ENCODE measurements around the gene GTF2H2C_2.
"Not testable (repeated sequence)": the region's sequence is repeated elsewhere in the genome, so short reads cannot be mapped to it uniquely, and the experiment has no call there.

GTF2H2C_2 gene

DNA sequence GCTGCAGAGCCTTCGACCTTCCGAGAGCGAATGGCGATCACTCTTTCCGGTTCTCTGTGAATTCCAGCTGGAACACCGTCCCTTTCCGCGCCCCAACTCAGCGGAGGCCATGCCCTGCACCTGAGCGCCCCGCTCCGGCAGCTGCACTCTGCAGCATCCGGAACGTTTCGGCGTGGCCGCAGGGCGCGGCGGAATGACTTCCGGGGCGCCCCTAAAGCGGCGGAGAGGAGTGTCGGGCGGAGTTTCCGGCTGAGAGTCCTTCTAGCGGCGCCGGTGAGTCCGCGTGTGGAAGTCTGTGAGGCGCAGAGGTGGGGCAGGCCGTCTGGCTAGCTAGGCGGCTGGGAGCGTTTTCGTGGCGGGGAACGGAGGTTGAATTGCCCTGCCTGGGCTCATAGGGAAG, at the start of gene GTF2H2C_2:
Gene GTF2H2C_2 (plus strand): TSS at position 252 of the 400 bp plus-strand sequence.
- POLR2A ChIA-PET, CTCF ChIA-PET: not testable (repeated sequence)

DNA sequence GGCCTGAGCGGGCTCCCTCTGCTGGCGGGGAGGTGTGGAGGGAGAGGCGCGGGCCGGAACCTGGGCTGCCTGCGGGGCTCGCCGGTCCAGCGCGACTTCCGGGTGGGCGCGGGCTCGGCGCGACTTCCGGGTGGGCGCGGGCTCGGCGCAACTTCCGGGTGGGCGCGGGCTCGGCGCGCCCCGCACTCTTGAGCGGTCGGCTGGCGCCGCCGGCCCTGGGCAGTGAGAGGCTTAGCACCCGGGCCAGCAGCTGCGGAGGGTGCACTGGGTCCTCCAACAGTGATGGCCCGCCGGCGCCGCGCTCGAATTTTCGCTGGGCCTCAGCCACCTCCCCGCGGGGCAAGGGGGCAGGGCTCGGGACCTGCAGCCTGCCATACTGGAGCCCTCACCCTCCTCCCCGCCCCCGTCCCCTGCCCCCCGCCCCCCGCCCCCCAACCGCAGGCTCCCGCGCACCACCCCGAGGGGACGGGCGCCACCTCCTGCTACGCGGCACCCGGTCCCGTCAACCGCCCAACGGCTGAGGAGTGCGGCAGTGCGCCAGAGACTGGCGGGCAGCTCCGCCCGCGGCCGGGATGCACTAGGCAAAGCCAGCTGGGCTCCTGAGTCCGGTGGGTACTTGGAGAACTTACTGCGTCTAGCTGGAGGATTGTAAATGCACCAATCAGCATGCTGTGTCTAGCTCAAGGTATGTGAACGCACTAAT, 14.0 kb upstream of the GTF2H2C_2 start:
- POLR2A ChIA-PET, CTCF ChIA-PET: not testable (repeated sequence)

DNA sequence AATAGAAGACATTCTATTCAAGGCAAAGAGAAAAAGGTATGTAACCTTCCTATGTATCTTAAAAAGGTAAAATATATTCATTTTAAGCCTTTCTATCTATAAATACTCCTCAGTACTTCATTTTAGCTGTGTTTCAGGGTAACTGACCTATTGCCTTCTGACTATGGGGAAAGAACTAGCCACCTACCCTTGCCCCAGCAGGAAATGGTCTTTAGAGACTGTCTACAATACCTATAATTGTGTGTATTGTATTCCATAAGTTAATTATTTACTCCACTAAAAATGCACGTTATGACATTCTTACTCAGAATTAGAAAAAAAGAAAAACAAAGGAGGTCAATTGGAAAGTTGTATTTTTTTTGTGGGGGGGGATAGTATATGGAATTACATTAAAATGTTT, 6.2 kb downstream of the GTF2H2C_2 start:
- CTCF ChIA-PET, POLR2A ChIA-PET: not testable (repeated sequence)

DNA sequence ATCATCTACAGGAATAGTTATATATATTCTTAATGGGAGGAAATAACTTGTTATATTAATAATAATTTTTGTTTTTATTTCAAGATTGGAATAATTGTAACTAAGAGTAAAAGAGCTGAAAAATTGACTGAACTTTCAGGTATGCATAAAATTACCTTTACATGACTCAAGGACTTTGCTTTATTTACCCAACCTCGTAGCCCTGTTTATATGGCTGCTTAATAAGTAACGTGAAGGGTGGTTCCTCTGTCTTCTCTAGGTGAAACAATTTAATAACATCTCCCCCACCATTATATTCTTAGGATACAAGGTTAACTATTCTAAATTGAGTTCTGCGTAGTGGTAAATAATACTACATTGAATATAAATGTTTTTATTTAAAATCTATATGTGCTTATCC, 8.0 kb downstream of the GTF2H2C_2 start:
- POLR2A ChIA-PET, CTCF ChIA-PET: not testable (repeated sequence)

DNA sequence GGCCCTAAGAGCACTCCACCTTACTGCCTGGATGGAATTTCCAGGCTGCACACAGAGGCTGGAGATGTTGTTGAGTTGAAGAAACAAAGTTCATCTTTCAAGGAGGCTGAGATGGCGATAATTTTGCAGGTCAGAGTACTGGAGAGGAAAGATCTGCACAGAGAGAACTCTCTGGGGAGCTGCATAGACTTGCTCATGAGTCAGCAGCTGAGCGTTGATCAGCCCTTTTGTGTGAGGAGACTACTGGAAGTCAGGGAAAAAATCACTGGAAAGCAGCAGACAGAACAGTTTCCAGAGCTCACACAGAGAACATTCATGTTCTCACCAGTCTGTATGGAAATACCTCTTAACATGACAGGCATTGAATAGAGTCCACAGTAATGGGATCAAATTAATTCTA, 23.4 kb downstream of the GTF2H2C_2 start:
- CTCF ChIA-PET = not testable (repeated sequence)

DNA sequence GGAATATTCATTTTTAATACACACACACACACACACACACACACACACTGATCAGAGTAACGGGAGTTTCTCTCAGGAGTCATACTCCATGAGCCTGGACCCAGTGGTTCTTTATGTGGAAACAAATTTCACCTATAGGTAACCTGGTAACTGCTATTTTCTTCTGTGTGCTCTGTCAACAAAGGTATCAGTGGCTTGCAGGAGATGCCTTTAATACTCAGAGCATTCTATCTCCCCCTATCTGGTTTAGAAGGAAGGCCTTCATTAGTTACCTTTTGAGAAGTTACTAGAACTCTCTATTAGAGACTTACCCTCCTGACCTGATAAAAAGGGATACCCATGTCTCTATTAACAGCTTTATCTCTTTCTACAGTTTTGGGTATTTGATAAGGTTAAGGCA, 34.4 kb downstream of the GTF2H2C_2 start:
- POLR2A ChIA-PET = not testable (repeated sequence)

More for the DNA sequence above, 23.4 kb downstream of the GTF2H2C_2 start:
- POLR2A ChIA-PET = not testable (repeated sequence)

DNA sequence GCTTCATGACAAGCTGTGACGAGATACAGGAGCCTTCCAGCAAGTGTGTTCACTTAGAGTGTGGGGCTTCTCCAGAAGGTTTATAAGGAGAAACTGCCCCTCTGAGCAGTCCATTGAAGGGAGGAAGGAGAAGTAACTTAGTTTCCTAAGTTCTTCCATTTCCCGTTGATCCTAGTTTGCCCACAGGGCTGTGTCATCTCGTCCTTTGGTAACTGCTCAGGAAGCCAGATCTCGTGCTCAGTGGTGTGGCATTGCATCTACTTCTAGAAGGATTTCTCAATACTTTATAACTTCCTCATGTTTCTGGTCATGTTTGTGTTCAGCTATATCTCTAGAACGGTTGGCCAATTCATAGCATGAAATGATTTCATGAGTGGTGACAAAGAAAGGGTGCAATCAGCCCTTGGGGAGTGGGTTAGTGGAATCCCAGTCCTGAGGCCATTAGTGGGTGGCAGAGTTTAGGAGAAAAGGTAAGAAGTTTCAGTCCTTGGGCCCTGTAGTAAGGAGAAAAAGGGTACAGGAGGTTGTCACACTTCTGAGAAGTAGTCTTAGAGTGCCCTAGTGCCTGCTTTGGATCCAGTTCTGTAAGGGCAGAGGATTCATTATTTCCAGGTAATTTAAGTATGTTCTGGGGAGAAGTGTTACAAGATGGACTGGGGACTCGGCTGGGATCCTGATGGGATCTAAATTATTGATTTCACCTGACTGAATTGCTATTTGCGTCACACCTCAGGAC, 36.2 kb downstream of the GTF2H2C_2 start:
- POLR2A ChIA-PET, CTCF ChIA-PET: not testable (repeated sequence)

More for the DNA sequence above, 34.4 kb downstream of the GTF2H2C_2 start:
- CTCF ChIA-PET = not testable (repeated sequence)

DNA sequence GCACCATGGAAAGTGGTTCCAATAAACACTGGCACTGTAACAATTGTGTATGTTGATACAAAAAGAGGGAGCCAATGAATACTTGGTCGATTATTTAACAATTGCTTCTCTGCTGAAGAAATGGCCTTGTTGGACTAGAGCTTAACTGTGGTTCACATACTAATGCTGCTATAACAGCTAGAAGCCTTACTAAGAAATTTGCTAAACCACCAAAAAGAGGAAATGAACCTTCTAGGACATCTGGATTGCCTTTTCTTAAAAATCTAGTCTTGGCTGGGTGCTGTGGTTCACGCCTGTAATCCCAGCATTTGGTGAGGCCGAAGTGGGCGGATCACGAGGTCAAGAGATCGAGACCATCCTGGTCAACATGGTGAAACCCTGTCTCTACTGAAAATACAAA, 41.9 kb downstream of the GTF2H2C_2 start:
- CTCF ChIA-PET, POLR2A ChIA-PET: not testable (repeated sequence)

DNA sequence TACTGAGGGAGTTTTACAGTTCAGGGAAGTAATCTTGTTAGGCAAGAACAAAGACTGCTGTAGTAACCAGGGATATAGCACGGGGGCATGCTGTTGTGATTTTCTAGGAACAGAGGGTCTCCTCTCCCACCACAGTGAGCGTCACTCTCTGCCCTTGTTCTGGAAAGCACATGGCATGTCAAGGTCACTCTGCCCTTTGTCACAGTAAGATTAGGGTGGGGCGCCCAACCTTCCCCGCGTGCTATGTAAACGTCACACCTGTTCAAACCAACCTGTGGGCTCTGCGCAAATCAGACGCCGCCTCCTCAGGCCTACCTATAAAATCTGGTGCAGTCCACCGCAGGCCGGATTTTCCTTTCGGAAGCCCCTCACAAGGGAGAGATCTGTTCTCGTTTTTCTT, 44.0 kb downstream of the GTF2H2C_2 start:
- CTCF ChIA-PET, POLR2A ChIA-PET: not testable (repeated sequence)

DNA sequence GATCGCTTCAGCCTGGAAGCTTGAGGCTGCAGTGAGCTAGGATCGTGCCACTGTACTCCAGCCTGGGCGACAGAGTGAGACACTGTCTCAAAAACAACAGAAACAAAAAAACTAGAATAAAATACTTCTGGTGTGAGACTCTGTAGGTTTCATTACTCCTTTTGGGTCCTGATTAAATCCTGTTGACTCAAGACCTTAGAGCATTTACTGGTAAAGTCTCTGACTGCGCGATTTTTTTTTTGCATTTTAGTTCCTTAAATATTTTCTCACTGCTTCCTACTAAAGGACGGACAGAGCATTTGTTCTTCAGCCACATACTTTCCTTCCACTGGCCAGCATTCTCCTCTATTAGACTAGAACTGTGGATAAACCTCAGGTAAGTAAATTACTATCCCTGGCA, 46.8 kb downstream of the GTF2H2C_2 start:
- POLR2A ChIA-PET, CTCF ChIA-PET: not testable (repeated sequence)

DNA sequence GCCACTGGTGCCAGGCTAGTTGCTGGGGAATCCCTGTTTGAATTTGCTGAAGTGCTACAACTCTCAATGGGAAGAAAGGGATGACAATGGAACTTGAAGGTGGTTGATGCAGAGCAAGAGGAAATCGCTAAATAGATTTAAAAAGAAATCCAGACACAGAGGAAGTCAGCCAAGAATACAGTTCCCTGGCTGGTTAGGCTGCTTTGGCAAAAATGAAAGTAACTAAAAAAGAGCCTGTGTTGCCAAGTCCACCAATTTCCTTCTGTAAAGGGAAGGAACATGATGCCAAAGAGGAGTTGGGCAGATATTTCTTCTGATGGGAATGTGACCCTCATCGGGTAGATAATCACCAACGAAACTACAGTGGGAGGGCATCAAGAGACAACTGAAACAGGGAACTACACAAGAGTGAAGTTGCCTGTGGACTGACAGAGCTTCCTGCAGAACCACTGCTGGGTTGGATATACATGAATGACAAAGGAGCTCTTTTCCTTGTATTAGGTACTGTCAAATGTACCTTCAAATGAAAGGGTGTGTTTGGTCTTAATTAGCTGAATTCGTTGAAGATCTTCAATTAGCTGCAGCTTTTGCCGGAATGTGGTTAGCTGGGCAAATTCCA, 49.0 kb downstream of the GTF2H2C_2 start:
- POLR2A ChIA-PET, CTCF ChIA-PET: not testable (repeated sequence)

DNA sequence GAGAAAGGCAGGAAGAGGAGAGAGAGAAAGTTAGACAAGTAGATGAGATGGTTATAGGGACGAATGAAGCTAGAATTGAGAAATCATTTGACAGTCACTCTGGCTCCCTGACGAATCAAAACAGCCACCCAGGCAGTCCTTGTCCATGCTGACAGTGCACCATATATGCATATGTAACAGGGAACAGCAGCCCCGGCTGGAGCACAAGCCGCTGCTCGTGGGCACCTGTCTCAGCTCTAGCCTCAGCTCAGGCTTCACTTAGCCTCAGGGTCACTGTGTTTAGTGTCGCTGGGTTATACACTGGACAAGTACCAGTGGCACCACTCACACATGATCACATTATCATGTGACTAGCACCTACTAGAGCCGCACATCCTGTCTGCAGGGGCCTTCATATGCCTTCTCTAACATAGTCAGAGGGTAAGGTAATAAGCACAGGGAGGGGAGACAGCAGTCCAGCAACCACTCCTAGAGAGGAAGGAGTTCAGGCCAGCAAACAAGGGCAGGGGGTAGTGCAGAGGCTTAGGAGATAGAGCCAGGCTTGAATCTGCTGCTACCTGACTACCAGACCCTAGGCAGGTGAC, 54.9 kb downstream of the GTF2H2C_2 start:
- POLR2A ChIA-PET, CTCF ChIA-PET: not testable (repeated sequence)

Data from activated CD8-positive, alpha-beta memory T cell treated with anti-CD3 and anti-CD28 coated beads for 36 hours (primary cell).